A673 (cell line): ENCODE data around the gene MBOAT7.

Source experiments
- EZH2 ChIP-seq: fragments of 200-600 bp; sonication (generic); IDR thresholded peaks from 2 replicates; pipeline ENCODE4 v1.6.1; 2017; ENCODE audit warnings: borderline replicate concordance, low read depth, mild to moderate bottlenecking, mixed read lengths, antibody characterized with exemption, low read length; ENCODE audit not compliant: poor library complexity, severe bottlenecking
- TF ChIP-seq, protein P1 (sequence below): fragments of 300-800, 200-600 bp; sonication (generic); conservative IDR thresholded peaks from 2 replicates; pipeline ENCODE4 v1.5.1; 2017; ENCODE audit warnings: low read depth, mild to moderate bottlenecking, antibody characterized with exemption, low read length, moderate library complexity, mixed read lengths

DNA sequence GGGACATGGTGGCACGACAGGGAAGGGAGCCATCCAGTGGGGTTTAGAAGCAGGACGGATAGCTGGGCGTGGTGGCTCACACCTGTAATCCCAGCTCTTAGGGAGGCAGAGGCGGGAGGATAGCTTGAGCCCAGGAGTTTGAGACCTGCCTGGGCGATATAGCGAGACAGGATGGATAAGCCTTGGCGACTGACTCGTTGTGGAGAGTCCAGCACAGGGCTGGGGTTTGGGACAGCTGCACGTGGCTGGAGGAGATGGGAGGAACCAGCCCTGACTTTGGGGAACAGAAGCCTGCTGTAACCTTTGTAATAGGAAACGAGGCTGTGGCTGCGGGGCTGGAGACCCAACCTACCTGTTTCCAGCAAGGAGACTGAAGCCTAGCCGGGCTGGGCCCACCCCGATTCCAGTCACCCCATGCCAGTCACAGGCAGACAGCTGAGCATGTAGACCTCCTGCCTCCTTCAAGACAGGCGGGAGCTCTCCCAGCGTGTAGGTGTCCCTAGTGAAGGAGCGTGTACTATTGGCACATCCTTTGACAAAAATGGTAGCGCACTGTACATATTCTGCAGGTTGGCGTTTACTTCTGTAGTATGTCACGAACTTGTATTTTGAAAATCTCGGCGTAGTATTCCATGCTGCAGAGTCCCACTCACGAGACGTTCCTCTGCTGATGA, 37.9 kb downstream of the MBOAT7 start:
- TF ChIP-seq, protein P1, sequence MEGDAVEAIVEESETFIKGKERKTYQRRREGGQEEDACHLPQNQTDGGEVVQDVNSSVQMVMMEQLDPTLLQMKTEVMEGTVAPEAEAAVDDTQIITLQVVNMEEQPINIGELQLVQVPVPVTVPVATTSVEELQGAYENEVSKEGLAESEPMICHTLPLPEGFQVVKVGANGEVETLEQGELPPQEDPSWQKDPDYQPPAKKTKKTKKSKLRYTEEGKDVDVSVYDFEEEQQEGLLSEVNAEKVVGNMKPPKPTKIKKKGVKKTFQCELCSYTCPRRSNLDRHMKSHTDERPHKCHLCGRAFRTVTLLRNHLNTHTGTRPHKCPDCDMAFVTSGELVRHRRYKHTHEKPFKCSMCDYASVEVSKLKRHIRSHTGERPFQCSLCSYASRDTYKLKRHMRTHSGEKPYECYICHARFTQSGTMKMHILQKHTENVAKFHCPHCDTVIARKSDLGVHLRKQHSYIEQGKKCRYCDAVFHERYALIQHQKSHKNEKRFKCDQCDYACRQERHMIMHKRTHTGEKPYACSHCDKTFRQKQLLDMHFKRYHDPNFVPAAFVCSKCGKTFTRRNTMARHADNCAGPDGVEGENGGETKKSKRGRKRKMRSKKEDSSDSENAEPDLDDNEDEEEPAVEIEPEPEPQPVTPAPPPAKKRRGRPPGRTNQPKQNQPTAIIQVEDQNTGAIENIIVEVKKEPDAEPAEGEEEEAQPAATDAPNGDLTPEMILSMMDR = no peak
- TF ChIP-seq EZH2 = no peak
